ENCODE results near the gene EDARADD.

EDARADD gene

DNA sequence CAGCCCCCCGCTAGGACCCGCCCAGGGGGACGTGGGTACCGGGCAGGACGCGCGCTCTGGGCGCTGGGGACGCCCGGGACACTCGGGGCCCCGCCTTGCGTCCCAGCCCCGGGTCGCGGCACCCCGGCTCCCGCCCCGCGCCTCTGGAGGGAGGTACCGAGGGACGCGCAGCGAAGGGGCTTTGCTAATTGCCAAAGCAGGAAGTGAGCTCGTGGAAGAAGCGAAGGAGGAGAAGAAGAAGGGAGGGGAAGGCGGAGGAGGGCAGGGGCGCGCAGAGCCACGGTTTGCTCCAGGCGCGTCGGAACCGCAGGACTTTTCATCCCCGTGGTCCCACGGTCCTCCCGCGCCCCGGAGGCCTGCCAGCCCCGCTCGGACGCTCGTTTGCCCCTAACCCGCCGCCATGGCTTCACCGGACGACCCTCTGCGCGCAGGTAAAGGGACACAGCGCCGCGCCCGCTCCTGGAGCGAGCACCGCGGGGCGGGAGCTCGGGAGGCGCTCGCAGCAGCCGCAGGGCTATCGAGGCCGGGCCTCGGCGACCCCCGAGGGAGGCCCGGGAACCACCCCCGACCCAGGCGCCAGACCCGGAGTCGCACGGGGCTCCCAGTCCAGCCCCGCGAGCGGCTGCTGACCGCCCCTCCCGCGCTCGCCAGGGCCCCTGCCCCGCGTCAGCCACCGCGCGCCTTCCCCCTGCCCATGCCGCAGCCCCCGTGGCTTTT lies 1.3 kb downstream of the EDARADD start:
- peak; percentile 14 to 35 for DNase-seq

DNA sequence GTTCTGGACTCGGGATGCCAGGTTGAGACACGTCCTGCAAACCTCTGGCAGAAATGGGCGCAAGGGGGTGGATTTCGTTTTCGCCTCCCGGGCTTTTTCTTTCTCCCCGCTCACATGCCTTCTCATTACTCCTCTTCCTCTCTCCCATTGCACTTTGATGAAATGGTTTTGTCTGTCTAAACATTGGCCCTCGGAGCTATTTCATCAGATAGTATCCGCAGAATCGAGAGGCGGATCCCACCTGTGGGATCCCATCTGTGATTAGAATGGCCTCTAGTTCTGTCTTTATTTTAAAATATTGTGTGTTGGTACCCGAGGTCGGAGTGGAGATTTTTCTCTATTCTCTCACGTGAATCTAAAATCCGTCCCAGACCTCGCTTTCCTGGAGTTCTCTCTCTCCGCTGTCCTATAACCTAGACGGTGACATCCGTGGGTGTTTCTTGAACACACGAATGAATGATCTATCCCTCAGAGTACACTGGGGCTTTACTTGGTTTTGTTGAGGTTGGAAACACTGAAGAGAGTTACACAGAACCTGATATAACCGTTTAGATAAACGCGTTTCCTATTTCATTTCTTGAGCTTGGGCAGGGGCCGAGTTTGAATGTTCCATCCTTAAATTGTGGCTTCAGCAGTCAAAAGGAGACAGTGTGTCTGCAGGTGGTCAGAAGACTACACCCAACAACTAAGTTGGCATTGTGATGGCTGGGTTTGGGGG lies 2.0 kb downstream of the EDARADD start:
- no peak for DNase-seq

DNA sequence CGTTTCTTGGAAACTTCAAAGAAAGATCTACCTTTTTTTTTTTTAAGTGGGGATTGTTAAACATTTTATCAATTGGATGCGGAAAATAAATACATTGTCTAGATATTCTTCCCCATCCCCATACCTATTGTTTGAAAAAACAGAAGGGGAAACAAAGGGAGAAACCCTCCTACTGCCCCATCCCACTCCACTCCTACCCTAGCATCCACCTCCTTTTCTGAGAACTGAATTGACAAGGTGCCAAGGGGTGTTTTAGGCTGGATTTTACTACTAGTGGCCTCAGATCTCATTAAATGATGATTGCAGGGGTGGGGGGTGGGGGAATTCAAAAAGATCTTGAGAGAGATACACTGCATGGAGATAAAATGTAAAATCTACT lies 2.6 kb downstream of the EDARADD start:
- no peak for DNase-seq

DNA sequence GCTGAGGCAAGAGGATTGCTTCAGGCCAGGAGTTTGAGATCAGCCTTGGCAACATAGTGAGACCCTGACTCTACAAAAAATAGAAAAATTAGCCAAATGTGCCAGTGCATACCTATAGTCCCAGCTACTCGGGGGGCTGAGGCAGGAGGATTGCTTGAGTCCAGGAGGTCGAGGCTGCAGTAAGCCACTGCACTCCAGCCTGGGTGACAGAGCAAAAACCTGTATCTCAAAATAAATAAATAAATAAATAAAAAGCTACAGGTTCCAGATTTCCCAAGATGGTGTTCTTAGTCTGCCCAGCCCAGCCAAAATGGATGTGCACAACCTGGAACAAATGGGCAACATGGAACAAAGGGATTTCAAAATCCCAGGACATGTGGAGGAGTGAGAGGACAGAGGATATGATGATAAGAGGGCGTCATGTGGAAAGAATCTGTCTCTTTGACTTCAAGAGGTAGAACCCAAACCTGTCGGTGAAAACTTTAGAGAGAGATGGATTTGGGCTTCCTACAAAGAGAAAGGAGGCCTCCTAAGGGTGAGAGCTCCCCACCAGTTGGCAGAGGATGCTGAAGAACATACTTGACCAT lies 3.2 kb downstream of the EDARADD start:
- DNase-seq, result no peak

DNA sequence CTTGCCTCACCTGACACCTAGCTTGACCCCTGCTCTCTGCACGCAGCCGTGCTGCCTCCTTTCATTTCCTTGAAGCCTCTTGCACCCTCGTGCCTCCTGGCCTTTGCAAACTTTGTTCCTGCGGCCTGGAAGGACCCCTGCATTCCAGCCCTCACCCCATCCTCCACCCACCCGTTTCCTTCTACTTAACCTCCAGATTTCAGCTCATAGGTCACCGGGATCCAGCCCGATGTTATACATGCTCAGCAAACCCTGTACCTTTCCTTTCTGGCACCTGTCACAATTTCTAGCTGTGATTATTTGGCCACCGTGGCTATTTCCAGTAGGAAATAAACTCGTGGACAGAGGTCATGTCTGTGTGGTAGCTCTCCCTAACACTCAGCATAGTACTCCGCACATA lies 4.5 kb downstream of the EDARADD start:
- DNase-seq, result no peak

DNA sequence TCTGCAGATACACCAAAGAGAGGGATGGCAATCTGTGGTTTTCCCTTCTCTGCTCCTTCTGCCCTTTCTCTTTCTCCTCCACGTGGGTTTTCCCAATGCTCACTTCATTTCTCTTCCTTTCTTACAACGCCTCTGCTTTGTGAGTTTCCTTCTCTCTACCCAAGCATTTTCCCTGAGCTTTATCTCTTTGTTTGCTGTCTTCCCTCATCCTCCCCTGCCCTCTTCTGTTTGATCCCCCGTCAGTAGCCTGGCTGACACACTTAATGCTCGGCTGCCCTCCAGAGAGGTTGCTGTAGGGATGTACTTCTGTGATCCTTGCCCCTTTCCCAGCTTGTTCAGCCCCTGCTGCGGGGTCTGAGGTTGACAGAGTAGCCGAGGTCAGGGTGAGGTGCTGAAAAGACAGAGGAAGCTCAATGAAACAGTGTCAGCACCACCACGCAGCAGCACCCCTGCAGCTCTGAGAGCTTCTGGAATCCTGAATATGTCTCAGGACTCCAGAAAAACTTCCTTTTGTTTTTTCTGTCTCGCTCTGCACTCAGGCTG lies 6.0 kb downstream of the EDARADD start:
- DNase-seq, result no peak

DNA sequence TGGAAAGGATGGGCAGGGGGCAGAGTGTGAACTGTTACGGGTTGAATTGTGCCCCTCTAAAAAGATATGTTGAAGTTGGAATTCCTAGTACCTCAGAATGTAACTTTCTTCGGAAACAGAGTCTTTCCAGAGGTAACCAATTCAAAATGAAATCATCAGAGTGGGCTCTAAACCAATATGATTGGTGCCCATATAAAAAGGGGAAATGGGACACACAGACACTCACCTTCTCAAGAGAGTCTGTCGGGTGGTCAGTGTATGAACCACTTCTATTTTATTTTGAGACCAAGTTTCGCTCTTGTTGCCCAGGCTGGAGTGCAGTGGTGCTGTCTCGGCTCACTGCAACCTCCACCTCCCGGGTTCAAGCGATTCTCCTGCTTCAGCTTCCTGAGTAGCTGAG lies 7.6 kb downstream of the EDARADD start:
- DNase-seq, result no peak

DNA sequence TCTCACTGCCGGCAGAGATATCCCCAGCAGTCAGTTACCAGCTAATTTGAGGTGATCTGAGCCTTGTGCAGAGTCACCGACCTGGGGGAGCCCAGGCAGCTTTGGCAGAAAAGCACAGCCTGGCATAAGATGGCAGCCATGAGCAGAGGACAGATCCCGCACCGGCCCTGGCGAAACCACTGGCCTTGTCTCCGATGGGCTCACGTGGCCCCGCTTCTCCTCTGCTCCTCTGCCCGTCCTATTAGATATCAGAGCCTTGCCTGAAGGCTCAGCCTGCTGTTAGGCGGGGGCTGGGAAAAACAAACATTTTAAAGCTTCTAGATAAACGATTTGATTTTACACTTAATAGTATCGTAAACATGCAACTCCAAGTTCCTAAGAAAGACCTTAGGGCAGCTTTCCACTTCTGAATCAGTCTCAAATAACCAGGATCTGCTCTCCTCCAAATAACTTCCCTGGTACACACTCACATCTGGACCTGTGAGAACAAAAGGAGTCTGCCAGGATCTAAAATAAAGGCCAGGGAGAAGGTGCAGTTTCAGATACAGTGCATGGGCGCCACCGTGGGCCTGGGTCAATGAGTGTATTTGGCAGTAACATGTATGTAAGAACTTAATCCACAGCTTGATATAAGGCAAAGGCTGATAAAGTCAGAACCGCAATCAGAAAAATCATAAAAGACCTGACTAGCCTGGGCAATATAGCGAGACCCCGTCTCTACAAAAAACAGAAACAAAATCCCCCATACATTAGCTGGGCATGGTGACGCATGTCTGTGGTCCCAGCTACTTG lies 10.0 kb downstream of the EDARADD start:
- DNase-seq, result no peak

DNA sequence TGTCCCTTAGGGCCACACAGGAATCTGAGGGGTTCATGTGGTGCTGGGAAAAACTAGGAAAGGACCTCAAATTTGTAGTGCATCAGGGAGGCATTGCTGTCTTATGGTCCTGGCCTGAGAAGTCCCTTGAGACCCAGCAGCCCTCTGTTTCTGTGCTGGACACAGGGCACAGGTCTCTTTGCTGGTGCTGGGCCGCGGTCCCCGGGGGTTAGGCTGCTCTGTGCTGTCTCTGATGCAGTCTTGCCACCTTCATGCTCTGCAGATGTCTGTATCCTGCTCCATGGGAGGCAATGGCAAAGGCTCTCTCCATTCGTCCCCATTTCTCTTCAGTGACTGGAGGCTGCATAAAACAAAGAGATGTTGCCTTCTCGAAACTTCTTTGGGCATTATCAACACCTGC lies 13.0 kb downstream of the EDARADD start:
- no peak for DNase-seq

DNA sequence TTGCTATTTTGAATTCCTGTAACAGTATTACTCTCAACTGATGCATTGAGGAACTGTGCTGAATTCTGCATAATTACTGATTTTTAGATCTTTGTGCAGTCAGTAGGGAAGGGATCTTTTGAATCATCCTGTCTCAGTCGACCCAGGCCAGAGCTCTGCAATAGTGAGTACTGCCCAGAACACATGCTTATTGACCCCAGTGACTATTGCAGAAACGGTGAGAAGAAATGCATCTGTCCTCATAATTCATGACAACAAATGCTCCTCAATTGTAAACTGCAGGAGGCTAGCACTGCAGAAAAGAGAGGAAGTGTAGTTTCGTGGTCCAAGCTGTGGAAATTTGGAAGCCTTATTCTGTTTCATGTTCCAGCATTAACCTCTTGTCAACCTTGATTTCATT lies 19.6 kb downstream of the EDARADD start:
- no peak for DNase-seq

DNA sequence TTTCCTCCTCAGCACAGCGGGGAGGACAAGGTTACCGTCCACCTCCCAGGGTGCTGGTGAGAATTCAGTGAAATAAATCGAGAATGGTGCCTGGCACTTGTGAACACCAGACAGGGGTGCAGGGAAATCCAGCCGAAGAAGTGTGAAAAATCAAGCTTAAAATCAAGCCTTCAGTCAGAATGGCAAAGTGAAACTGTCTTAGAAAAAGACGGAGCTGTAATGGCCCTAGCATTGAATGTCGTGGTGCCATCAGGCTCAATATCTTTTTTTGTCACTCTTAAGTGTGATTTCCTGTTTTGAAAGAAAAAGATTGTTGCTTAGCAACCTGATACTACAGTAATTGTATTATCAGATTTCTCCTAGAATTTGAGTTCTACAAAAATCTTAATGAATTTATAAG lies 22.1 kb downstream of the EDARADD start:
- DNase-seq, result peak in 1 of 2 experiments; percentile 13

DNA sequence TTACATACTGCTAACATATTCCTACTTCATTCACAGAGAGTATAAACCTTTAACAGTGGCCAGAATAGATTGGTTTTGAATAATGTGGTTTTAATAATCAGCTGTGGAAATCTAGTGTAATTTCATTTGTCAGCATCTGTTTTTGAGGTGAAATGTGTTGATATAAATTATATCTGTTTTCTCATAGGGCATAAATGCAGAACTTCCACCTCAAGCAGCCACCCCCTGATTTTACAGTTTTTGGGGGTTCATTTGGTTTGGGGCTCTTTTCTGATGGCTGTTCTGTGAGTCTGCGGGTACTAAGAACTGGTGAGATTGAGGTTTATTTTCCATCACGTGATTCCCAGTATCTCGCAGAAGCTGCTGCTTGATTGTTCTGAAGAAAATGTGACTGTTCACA lies 23.2 kb downstream of the EDARADD start:
- DNase-seq, result no peak

DNA sequence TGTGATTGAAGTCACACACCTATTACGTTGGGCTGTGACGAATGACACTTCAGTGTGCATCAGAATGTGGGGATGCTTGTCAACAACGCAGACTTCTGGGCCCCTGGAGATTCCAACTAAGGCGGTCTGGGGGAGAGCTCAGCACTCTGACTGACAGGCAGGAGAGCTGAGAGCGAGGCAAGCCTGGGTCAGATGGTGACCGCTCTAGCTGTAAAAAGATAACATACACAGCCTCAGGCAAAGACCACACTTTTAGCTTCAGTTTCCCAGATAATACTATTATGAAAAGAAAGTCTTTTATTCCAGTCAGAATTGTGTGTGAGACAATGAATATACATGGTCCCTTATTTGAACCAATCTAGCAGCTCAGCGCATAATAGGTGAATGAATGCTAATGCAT lies 25.4 kb downstream of the EDARADD start:
- DNase-seq, result no peak

DNA sequence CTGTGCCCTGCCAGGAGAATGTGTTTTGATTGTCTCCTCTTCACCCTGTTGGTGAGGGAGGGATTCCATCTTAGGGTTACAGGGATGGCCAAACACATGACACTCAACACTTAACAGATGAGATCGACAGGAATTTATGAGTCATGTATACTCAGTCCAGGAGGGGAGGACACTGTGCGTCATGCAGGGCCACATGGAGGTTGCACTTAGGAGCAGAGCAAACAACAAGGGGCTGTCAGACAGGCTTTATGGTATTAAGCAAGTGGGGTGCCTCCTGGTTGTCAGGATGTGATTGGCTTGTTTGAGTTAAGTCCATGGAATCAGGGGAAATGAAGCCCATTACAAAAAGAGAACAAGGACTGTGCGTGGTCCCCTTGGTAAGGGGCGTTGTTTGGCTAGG lies 26.9 kb downstream of the EDARADD start:
- no peak for DNase-seq

DNA sequence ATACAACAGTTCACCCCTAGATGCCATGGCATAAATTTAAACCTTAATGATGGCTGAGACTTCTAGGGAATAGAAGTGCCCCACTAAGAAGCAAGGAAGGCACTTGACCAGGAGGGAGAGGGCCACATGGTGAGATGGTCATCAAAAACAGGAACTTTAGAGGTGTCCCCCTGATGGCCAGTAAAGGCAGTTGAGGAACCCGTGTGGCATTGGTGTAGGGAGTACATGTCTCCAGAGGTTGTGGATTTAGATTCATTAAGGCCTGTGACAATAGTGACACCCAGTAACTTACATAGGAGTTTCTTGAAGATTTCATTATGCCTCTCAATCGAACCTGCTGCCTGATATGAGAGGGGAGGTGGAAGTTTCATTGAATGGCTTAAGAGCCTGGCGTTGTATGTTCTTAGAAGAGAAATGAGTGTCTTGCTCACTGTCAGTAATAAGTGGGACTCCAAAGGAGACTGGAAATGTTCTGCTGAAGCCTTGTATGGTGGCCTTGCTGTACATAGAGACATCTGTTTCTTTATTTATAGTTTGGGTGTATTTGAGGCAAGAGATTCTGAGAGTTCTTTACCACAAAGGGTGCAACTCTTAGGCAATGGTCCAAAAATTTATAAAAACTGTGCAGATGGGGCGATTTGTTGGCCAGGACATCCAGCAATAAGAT lies 27.9 kb downstream of the EDARADD start:
- DNase-seq, result no peak

DNA sequence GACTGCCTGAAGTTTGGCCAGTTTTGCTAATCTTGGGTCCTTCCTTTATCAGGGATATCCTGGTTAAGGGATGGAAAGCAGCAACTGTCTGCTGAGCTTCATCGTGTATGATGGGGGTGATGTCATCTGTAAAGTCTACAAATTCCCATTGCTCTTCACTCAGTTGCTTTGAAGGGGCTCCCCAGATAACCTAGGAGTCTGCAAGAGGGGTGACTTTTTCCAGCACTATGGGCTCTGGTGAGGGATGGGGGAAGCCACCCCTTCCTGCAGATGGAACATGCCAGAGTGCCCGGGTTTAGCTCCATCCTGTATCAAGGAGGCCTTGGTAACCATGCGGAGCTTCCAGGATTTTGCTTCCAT lies 28.4 kb downstream of the EDARADD start:
- no peak for DNase-seq

DNA sequence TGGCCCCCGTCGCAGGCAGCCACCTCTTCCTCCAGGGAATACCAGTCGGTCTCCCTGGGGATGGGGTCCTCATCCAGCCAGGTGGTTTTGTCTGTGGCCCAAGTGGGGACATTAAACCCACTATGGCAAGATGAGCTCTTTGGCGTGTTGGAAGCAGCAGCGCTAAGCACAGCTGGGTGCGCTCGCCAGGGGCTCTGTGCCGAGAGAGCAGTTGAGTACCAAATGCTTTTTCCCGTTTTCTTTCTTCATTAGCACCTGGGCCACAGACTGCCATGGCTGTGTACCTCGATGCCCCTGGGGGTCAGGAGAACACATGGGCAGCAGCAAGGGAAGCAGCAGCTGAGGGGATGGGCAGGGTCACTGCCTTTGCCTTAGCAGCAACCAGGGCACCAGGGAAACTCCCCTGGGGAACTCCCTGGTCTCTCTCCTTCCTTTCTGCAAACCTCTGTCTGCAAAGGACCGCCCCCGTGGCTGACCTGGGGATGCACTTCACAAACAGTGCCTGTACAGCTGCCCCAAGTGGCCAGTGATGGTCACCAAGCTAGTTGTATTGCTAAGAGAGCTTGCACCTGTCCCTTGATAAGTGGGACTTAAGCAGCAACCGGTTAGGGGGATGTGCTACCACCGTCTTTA lies 31.1 kb downstream of the EDARADD start:
- DNase-seq, result peak in 1 of 2 experiments; percentile 5

DNA sequence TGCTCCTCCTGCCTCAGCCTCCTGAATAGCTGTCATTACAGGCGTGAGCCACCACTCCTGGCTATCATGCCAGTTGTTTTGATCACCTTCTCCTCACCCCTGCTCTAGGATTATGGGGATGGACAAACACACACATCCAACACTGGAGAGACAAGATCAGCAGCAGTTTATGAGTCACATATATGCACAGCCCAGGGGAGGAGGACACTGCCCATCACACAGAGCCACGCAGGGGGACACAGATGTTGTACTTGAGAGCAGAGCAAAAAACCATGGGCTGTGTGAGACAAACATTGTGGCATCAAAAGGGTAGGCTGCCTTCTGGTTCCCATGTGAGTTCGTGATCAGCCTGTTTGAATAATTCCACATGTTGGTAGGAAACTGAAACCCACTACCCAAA lies 32.1 kb downstream of the EDARADD start:
- no peak for DNase-seq

DNA sequence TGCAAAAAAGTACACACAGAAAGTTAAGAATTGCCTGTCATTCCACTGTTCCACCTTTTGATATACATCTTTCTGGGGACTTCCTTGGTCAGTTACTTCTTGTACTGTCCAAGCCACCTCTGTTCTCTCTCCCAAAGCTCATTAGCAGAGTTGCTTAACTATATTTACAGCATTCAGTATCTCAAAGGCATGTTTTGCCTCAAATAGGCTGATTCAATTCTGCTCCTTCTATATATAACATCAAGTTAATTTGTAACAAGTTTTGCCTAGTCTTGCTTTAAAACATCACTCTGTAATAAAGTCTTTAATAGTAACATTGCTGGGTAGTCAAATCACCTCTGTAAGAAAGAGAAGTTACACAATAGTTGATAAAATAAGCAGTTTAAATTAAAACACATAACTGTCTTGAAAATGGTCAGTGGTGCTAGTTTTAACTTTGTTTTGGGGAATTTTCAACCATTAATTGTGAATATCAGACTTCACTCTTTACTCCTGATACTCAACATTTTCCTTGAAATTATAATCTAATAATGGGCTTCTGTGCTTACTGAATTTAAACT lies 35.7 kb downstream of the EDARADD start:
- no peak for DNase-seq

DNA sequence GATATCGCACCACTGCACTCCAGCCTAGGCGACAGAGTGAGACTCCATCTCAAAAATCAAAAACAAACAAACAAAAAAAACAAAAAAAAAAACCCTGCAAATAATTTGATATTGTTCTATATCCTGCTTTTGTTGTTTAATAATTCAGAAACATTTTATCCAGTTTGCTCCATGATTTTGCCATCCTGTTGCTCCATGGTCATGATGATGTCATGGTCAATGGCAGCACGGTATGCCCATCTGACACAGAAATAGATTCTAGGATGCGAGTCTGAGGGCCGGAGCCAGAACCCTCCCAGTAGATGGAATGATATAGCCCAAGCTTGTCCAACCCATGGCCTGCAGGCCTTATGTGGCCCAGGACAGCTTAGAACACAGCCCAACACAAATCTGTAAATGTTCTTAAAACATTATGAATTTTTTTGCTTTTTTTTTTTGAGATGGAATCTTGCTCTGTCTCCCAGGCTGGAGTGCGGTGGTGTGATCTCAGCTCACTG lies 39.8 kb downstream of the EDARADD start:
- no peak for DNase-seq

DNA sequence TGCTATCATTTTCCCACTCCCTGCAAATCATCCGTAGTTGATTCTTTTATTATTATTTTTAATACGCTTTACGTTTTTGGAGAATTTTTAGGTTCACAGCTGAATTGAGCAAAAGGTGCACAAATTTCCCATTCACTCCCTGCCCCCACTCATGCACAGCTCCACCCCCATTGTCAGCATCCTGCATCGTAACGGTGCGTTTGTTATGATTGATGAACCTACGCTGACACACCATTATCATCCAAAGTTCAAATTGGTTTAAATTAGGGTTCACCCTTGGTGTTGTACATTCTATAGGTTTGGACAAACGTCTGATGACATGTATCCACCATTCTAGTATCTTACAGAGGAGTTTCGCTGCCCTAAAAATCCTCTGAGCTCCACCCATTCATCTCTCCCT lies 44.5 kb downstream of the EDARADD start:
- DNase-seq, result no peak

DNA sequence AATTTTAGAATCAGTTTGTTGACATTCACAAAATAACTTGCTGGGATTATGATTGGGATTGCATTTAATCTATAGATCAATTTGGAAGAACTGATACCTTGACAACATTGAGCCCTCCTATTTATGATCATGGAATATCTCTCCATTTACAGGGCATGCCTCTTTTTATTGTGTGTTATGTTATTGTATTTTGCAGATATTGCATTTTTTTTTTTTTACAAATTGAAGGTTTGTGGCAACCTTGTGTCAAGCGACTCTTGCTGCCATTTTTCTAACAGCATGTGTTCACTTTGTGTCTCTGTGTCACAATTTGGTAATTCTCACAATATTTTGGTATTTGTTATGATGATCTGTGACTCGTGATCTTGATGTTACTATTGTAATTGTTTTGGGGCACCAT lies 46.3 kb downstream of the EDARADD start:
- DNase-seq, result no peak

All from stimulated activated CD4-positive, alpha-beta T cell treated with anti-CD3 and anti-CD28 coated beads, Interleukin-4, amount 100 ng/mL, for 4 hours (primary cell).